Natural killer cell treated with Interleukin-12 subunit alpha and Interleukin-12 subunit beta and Interleukin-15 and Interleukin-18, amount 100 ng/mL, for 72 hours (primary cell): Measurements from ENCODE around the gene RNF227. TPM values are rescaled to one million over a fixed set of nuclear protein-coding genes. Genes with fewer than 3 reads are reported as not detected.
A peak's percentile ranks its signal among the peaks of the same experiment; 100 is the strongest.

ENCODE experiments used
- ATAC-seq, 2 donors: fragments of 150-1000 bp; cut with Tn5 transposase in 1 of 2; sonication (Bioruptor Pico), chemical (Tn5 transposase) in 1 of 2; 2 replicates each; pipeline ENCODE4 v1.10.0; 2021
- DNase-seq: peaks from one replicate; pipeline ENCODE4 v3.0.0; 2022; ENCODE audit warnings: low spot score
- H3K27ac Mint-ChIP-seq, 2 donors: 1 replicate in 1 of 2; 2 replicates in 1 of 2; pipeline ENCODE4 v1.8.0; 2022; ENCODE audit warnings: mixed read lengths in 2 of 2, mild to moderate bottlenecking in 1 of 2, moderate library complexity in 1 of 2
- H3K27me3 Mint-ChIP-seq, 2 donors: 1 replicate in 1 of 2; 2 replicates in 1 of 2; pipeline ENCODE4 v1.8.0; 2022; ENCODE audit warnings: mixed read lengths in 2 of 2
- H3K36me3 Mint-ChIP-seq: one replicate; pipeline ENCODE4 v1.8.0; 2022; ENCODE audit warnings: mixed read lengths
- H3K4me1 Mint-ChIP-seq, 2 donors: 1 replicate in 1 of 2; 2 replicates in 1 of 2; pipeline ENCODE4 v1.8.0; 2022; ENCODE audit warnings: low read depth in 2 of 2, mixed read lengths in 2 of 2, mild to moderate bottlenecking in 1 of 2
- H3K4me3 Mint-ChIP-seq: one replicate; pipeline ENCODE4 v1.8.0; 2022; ENCODE audit warnings: mixed read lengths
- H3K9me3 Mint-ChIP-seq: 2 replicates; pipeline ENCODE4 v1.8.0; 2022; ENCODE audit warnings: mixed read lengths
- total RNA-seq, 2 donors: library from RNA; stranded (reverse); gene quantifications; one replicate each; pipeline ENCODE4 v1.2.3, GENCODE V29; 2022

Gene RNF227
- total RNA-seq, 2 donors from 2014 or later: 2.5 to 4.7 TPM

GRCh38 chr17:7889166-7889955, 26.7 kb downstream of the RNF227 start:
- DNase-seq (no peak), ATAC-seq (no peak)
- H3K4me1 Mint-ChIP-seq: peaks cover 0 to 6% of the 10 kb centered on the region in 2 donors
- no peaks in the 10 kb centered on the region for H3K9me3 Mint-ChIP-seq
- no peaks in the 10 kb centered on the region for H3K27me3 Mint-ChIP-seq
- H3K27ac Mint-ChIP-seq: no peak overlapping the region
- H3K4me3 Mint-ChIP-seq: no peak overlapping the region
- H3K36me3 Mint-ChIP-seq: peaks cover 6% of the 10 kb centered on the region

- Mint-ChIP-seq H3K9me3 (no peaks in the 10 kb centered on the region), H3K36me3 (peaks cover 6% of the 10 kb centered on the region), H3K27ac (no peak within 1 kb of the TSS), H3K27me3 (no peaks in the 10 kb centered on the region), H3K4me3 (no peak within 1 kb of the TSS), H3K4me1 (peaks cover 0 to 6% of the 10 kb centered on the region in 2 donors)
- DNase-seq (no peak), ATAC-seq (no peak)
Measured at GRCh38 chr17:7888184-7888920, 27.7 kb downstream of the RNF227 start, which contains the start of gene CHD3. Gene CHD3, plus strand, starts transcription at chr17:7888789. Its CDS starts 212 bp downstream, at chr17:7889001.

GRCh38 chr17:7887482-7888183, 28.5 kb downstream of the RNF227 start:
- H3K4me3 Mint-ChIP-seq: no peak overlapping the region
- peaks cover 0 to 6% of the 10 kb centered on the region in 2 donors for H3K4me1 Mint-ChIP-seq
- ATAC-seq (peak; percentile 87 to 88), DNase-seq (peak; percentile 85)
- H3K9me3 Mint-ChIP-seq: no peaks in the 10 kb centered on the region
- H3K36me3 Mint-ChIP-seq: peaks cover 6% of the 10 kb centered on the region
- no peaks in the 10 kb centered on the region for H3K27me3 Mint-ChIP-seq
- no peak overlapping the region for H3K27ac Mint-ChIP-seq

- H3K27me3 Mint-ChIP-seq: no peaks in the 10 kb centered on the region
Measured at GRCh38 chr17:7887038-7887481, 29.0 kb downstream of the RNF227 start.

GRCh38 chr17:7886227-7887037, 29.7 kb downstream of the RNF227 start:
- H3K4me1 Mint-ChIP-seq: peaks cover 0 to 6% of the 10 kb centered on the region in 2 donors
- H3K36me3 Mint-ChIP-seq: peaks cover 6% of the 10 kb centered on the region
- DNase-seq (no peak), ATAC-seq (peak in 1 of 2 donors; percentile 22)
- H3K27me3 Mint-ChIP-seq: no peaks in the 10 kb centered on the region
- no peak overlapping the region for H3K4me3 Mint-ChIP-seq
- H3K27ac Mint-ChIP-seq: no peak overlapping the region
- H3K9me3 Mint-ChIP-seq: no peaks in the 10 kb centered on the region

More at GRCh38 chr17:7887038-7887481, 29.0 kb downstream of the RNF227 start:
- Mint-ChIP-seq H3K27ac (no peak overlapping the region), H3K9me3 (no peaks in the 10 kb centered on the region), H3K4me3 (no peak overlapping the region), H3K36me3 (peaks cover 6% of the 10 kb centered on the region), H3K4me1 (peaks cover 0 to 6% of the 10 kb centered on the region in 2 donors)
- DNase-seq (no peak), ATAC-seq (no peak)

- Mint-ChIP-seq H3K4me3 (no peak overlapping the region), H3K27me3 (no peaks in the 10 kb centered on the region), H3K27ac (no peak overlapping the region), H3K9me3 (no peaks in the 10 kb centered on the region), H3K4me1 (peaks cover 0 to 6% of the 10 kb centered on the region in 2 donors), H3K36me3 (peaks cover 5% of the 10 kb centered on the region)
- DNase-seq: peak; percentile 75
- ATAC-seq: peak; percentile 45 to 64
Measured at GRCh38 chr17:7885367-7886226, 30.5 kb downstream of the RNF227 start.

GRCh38 chr17:7884581-7885366, 31.3 kb downstream of the RNF227 start:
- Mint-ChIP-seq H3K4me1 (peaks cover 0 to 6% of the 10 kb centered on the region in 2 donors), H3K27me3 (no peaks in the 10 kb centered on the region), H3K27ac (no peak overlapping the region), H3K36me3 (no peaks in the 10 kb centered on the region), H3K4me3 (peak overlapping the region; percentile 66), H3K9me3 (no peaks in the 10 kb centered on the region)
- DNase-seq: no peak
- peak; percentile 1 for ATAC-seq

- Mint-ChIP-seq H3K9me3 (no peaks in the 10 kb centered on the region), H3K4me3 (peak overlapping the region; percentile 69), H3K27ac (peak overlapping the region in 1 of 2 donors; percentile 12), H3K4me1 (peaks cover 0 to 6% of the 10 kb centered on the region in 2 donors), H3K36me3 (no peaks in the 10 kb centered on the region), H3K27me3 (no peaks in the 10 kb centered on the region)
- ATAC-seq (no peak), DNase-seq (no peak)
Measured at GRCh38 chr17:7883781-7884386, 32.2 kb downstream of the RNF227 start.

- H3K27ac Mint-ChIP-seq: no peak overlapping the region
- peaks cover 0 to 6% of the 10 kb centered on the region in 2 donors for H3K4me1 Mint-ChIP-seq
- H3K9me3 Mint-ChIP-seq: no peaks in the 10 kb centered on the region
- H3K27me3 Mint-ChIP-seq: no peaks in the 10 kb centered on the region
- H3K36me3 Mint-ChIP-seq: no peaks in the 10 kb centered on the region
- H3K4me3 Mint-ChIP-seq: no peak overlapping the region
- ATAC-seq (no peak), DNase-seq (no peak)
Measured at GRCh38 chr17:7882629-7883028, 33.5 kb downstream of the RNF227 start.

GRCh38 chr17:7882068-7882467, 34.0 kb downstream of the RNF227 start:
- no peaks in the 10 kb centered on the region for H3K9me3 Mint-ChIP-seq
- H3K4me1 Mint-ChIP-seq: peaks cover 0 to 6% of the 10 kb centered on the region in 2 donors
- H3K27ac Mint-ChIP-seq: no peak overlapping the region
- DNase-seq: no peak
- H3K27me3 Mint-ChIP-seq: no peaks in the 10 kb centered on the region
- no peaks in the 10 kb centered on the region for H3K36me3 Mint-ChIP-seq
- no peak overlapping the region for H3K4me3 Mint-ChIP-seq
- no peak for ATAC-seq

- no peak for ATAC-seq
- Mint-ChIP-seq H3K36me3 (no peaks in the 10 kb centered on the region), H3K27me3 (no peaks in the 10 kb centered on the region), H3K4me3 (no peak overlapping the region), H3K9me3 (no peaks in the 10 kb centered on the region), H3K4me1 (peaks cover 0 to 6% of the 10 kb centered on the region in 2 donors), H3K27ac (no peak overlapping the region)
- no peak for DNase-seq
Measured at GRCh38 chr17:7881276-7882054, 34.6 kb downstream of the RNF227 start.
